Activated effector memory CD4-positive, alpha-beta T cell treated with Interleukin-2 at 50 U/mL for 16 hours (primary cell): ENCODE measurements around the gene FAM163A.
"Not testable (repeated sequence)": the region's sequence is repeated elsewhere in the genome, so short reads cannot be mapped to it uniquely, and the experiment has no call there.

Experiments used
- DNase-seq: peaks from one replicate; pipeline ENCODE4 v3.0.0-alpha.2; 2020

The FAM163A gene

GRCh38 chr1:179798213-179798863, 55.2 kb downstream of the FAM163A start:
- no peak for DNase-seq

- DNase-seq = no peak
These were observed 55.9 kb downstream of the FAM163A start for GRCh38 chr1:179798864-179799516.

GRCh38 chr1:179800481-179800880, 57.4 kb downstream of the FAM163A start:
- no peak for DNase-seq

- no peak for DNase-seq
These were observed 60.0 kb downstream of the FAM163A start for GRCh38 chr1:179803104-179803503.

GRCh38 chr1:179803918-179804317, 60.8 kb downstream of the FAM163A start:
- no peak for DNase-seq

GRCh38 chr1:179804417-179804816, 61.3 kb downstream of the FAM163A start:
- DNase-seq = not testable (repeated sequence)

- DNase-seq = no peak
These were observed 62.5 kb downstream of the FAM163A start for GRCh38 chr1:179805291-179806195.

GRCh38 chr1:179806333-179806732, 63.2 kb downstream of the FAM163A start:
- no peak for DNase-seq

GRCh38 chr1:179807291-179807690, 64.2 kb downstream of the FAM163A start:
- no peak for DNase-seq

- no peak for DNase-seq
These were observed 64.8 kb downstream of the FAM163A start for GRCh38 chr1:179807691-179808485.

- DNase-seq = no peak
These were observed 65.4 kb downstream of the FAM163A start for GRCh38 chr1:179808503-179808902.

- DNase-seq = peak; percentile 35
These were observed 66.6 kb downstream of the FAM163A start for GRCh38 chr1:179809506-179810366.

GRCh38 chr1:179810367-179810715, 67.2 kb downstream of the FAM163A start:
- no peak for DNase-seq

GRCh38 chr1:179812501-179813292, 69.6 kb downstream of the FAM163A start:
- no peak for DNase-seq

- DNase-seq = no peak
These were observed 70.8 kb downstream of the FAM163A start for GRCh38 chr1:179813626-179814545.

- DNase-seq = no peak
These were observed 71.4 kb downstream of the FAM163A start for GRCh38 chr1:179814546-179814838.

GRCh38 chr1:179815641-179816040, 72.5 kb downstream of the FAM163A start:
- no peak for DNase-seq

GRCh38 chr1:179816196-179816960, 73.3 kb downstream of the FAM163A start:
- DNase-seq = no peak

GRCh38 chr1:179817056-179817455, 74.0 kb downstream of the FAM163A start:
- DNase-seq = no peak
